Endothelial cell of umbilical vein (primary cell): ENCODE results near the gene COX7A2. TPM values are rescaled to one million over a fixed set of nuclear protein-coding genes. Genes with fewer than 3 reads are reported as not detected.
A peak's percentile ranks its signal among the peaks of the same experiment; 100 is the strongest.

Source experiments
- BruUV-seq: library from RNA; stranded (reverse); fragments of 400-500 nt; replicated peaks from 2 replicates; lab custom pipeline; 2021; lab: Mats Ljungman, UMichigan
- CTCF ChIA-PET: fragments of 300-600, 350-600 bp; sonication (Branson Sonifier 250); formaldehyde crosslinking; loops from one replicate; lab custom pipeline; 2021; ENCODE audit warnings: antibody characterized with exemption, inconsistent platforms; lab: Charles Lee
- POLR2A ChIA-PET: fragments of 300-600, 350-600 bp; sonication (Branson Sonifier 250); formaldehyde crosslinking; loops from one replicate; lab custom pipeline; 2021; ENCODE audit warnings: antibody characterized with exemption, inconsistent platforms; lab: Charles Lee
- DNase-seq: peaks from one replicate; pipeline ENCODE4 v3.0.0-alpha.2; 2011; ENCODE audit warnings: low read depth, low spot score
- FAIRE-seq: peaks from 2 replicates; lab custom pipeline; 2011; peaks lifted over from hg19 to GRCh38; lab: Jason Lieb, UNC
- H2AFZ ChIP-seq: 2 replicates; pipeline ENCODE4 v1.6.0; 2012; ENCODE audit warnings: low read depth, low read length, control low read depth, inconsistent platforms
- H3K27ac ChIP-seq: 2 replicates; pipeline ENCODE4 v1.5.1; 2011; ENCODE audit warnings: low read depth, mild to moderate bottlenecking, control low read depth, low read length, moderate library complexity; ENCODE audit not compliant: insufficient read depth
- H3K27me3 ChIP-seq, 2 experiments: 2 replicates each; pipeline versions ENCODE4 v1.6.0 to v1.6.1; 2011; ENCODE audit warnings: low read length in 2 of 2, mixed read lengths in 1 of 2; ENCODE audit not compliant: control insufficient read depth in 2 of 2, insufficient read depth in 2 of 2
- H3K36me3 ChIP-seq, 2 experiments: 2 replicates in 1 of 2; 3 replicates in 1 of 2; pipeline ENCODE4 v1.5.1; 2011; ENCODE audit warnings: low read length in 2 of 2, mild to moderate bottlenecking in 1 of 2, moderate library complexity in 1 of 2; ENCODE audit not compliant: control insufficient read depth in 2 of 2, insufficient read depth in 2 of 2; ENCODE audit errors: extremely low read depth in 1 of 2
- H3K4me1 ChIP-seq: 3 replicates; pipeline ENCODE4 v1.5.1; 2011; ENCODE audit warnings: mild to moderate bottlenecking, low read length; ENCODE audit not compliant: control insufficient read depth, insufficient read depth; ENCODE audit errors: extremely low read depth
- H3K4me2 ChIP-seq: 2 replicates; pipeline ENCODE4 v1.6.1; 2011; ENCODE audit warnings: low read length, control low read depth, mixed read lengths; ENCODE audit not compliant: insufficient read depth
- H3K4me3 ChIP-seq, 3 experiments: fragments of 200-600 bp in 1 of 3; sonication (generic), shearing (Covaris generic) in 1 of 3; replicated peaks in 1 of 3; 2 replicates each; pipeline ENCODE4 v1.5.1; 2011 to 2016; ENCODE audit warnings: control low read depth in 3 of 3, low read length in 3 of 3, mild to moderate bottlenecking in 2 of 3, inconsistent platforms in 1 of 3, low read depth in 1 of 3, moderate library complexity in 1 of 3; ENCODE audit not compliant: insufficient read depth in 1 of 3
- H3K79me2 ChIP-seq: 2 replicates; pipeline ENCODE4 v1.6.0; 2012; ENCODE audit warnings: low read length, inconsistent platforms; ENCODE audit not compliant: control insufficient read depth, insufficient read depth
- H3K9ac ChIP-seq: replicated peaks from 2 replicates; pipeline ENCODE3; 2011; ENCODE audit warnings: low read length, control low read depth; ENCODE audit not compliant: insufficient read depth; ENCODE audit errors: extremely low read depth
- H3K9me1 ChIP-seq: replicated peaks from 3 replicates; pipeline ENCODE4 v1.6.0; 2011; ENCODE audit warnings: mild to moderate bottlenecking, low read length; ENCODE audit not compliant: control insufficient read depth, insufficient read depth; ENCODE audit errors: extremely low read depth
- H3K9me3 ChIP-seq: replicated peaks from 2 replicates; pipeline ENCODE4 v1.5.1; 2012; ENCODE audit warnings: low read length, inconsistent platforms; ENCODE audit not compliant: control insufficient read depth, insufficient read depth
- H4K20me1 ChIP-seq: replicated peaks from 2 replicates; pipeline ENCODE3; 2011; ENCODE audit warnings: mild to moderate bottlenecking, low read length; ENCODE audit not compliant: control insufficient read depth, insufficient read depth; ENCODE audit errors: extremely low read depth
- EZH2 ChIP-seq: IDR thresholded peaks from 2 replicates; pipeline ENCODE4 v1.6.1; 2012; ENCODE audit warnings: borderline replicate concordance, low read depth, mild to moderate bottlenecking, moderate library complexity, low read length, inconsistent platforms; ENCODE audit not compliant: severe bottlenecking
- FOS ChIP-seq: IDR thresholded peaks from 2 replicates; pipeline ENCODE4 v1.6.1; 2011; ENCODE audit warnings: mild to moderate bottlenecking, low read length, moderate library complexity, borderline replicate concordance; ENCODE audit not compliant: insufficient read depth
- GATA2 ChIP-seq: IDR thresholded peaks from 2 replicates; pipeline ENCODE4 v1.7.0; 2011; ENCODE audit warnings: low read depth, mild to moderate bottlenecking, moderate library complexity, mixed read lengths, low read length; ENCODE audit not compliant: insufficient read length, insufficient read depth
- JUN ChIP-seq: IDR thresholded peaks from 2 replicates; pipeline ENCODE4 v1.6.1; 2011; ENCODE audit warnings: borderline replicate concordance, low read depth; ENCODE audit not compliant: insufficient read length, insufficient read depth
- MYC ChIP-seq: IDR thresholded peaks from one replicate; pipeline ENCODE4 v1.6.1; 2011; ENCODE audit warnings: mild to moderate bottlenecking, low read depth, low read length
- POLR2A ChIP-seq: IDR thresholded peaks from 2 replicates; pipeline ENCODE4 v1.6.1; 2012; ENCODE audit warnings: low read depth, mild to moderate bottlenecking, control low read depth, low read length
- POLR2AphosphoS5 ChIP-seq: IDR thresholded peaks from 2 replicates; pipeline ENCODE4 v1.6.1; 2012; ENCODE audit warnings: low read depth, mild to moderate bottlenecking, control low read depth, low read length, moderate library complexity; ENCODE audit not compliant: insufficient read depth
- dilution Hi-C: fragments of 300-500 bp; cut with MboI; formaldehyde crosslinking; loops from one replicate; pipeline ENCODE4 v1.15.0; 2019; ENCODE audit warnings: low sequenced_read_pairs; ENCODE audit not compliant: extremely low pct_ligation_motif_present
- intact Hi-C: fragments of 100-400 bp; cut with micrococcal nuclease; formaldehyde crosslinking; loops from one replicate; pipeline ENCODE4 v1.10.0; 2022
- polyA plus RNA-seq, 4 experiments: library from polyadenylated mRNA; depleted of rRNA in 3 of 4; stranded (reverse) in 3 of 4; unstranded in 1 of 4; fragments of >200 nt; gene quantifications; 2 replicates each; pipeline versions ENCODE4 v1.2.1 to v1.2.3, GENCODE V29; 2011 to 2012; ENCODE audit warnings: missing spikeins in 1 of 4
- total RNA-seq: library from RNA; stranded (reverse); gene quantifications from 2 replicates; pipeline ENCODE4 v1.2.3, GENCODE V29; 2021
- TF ChIP-seq, protein P1 (sequence below): IDR thresholded peaks from 2 replicates; pipeline ENCODE4 v1.6.1; 2011; ENCODE audit not compliant: insufficient read depth, insufficient read length
- TF ChIP-seq, protein P2 (sequence below), 2 donors: IDR thresholded peaks; 1 replicate in 1 of 2; 2 replicates in 1 of 2; pipeline ENCODE4 v1.5.1; 2011; ENCODE audit warnings: low read length in 2 of 2, mild to moderate bottlenecking in 2 of 2, moderate library complexity in 2 of 2, control low read depth in 1 of 2, inconsistent platforms in 1 of 2, low read depth in 1 of 2; ENCODE audit not compliant: insufficient read depth in 1 of 2; ENCODE audit errors: extremely low read depth in 1 of 2

Gene COX7A2
- total and polyA plus RNA-seq, 2 donors (not counting 3 experiments of a cell fraction or from before 2014, with no cell fraction given) = 254 to 426 TPM

DNA sequence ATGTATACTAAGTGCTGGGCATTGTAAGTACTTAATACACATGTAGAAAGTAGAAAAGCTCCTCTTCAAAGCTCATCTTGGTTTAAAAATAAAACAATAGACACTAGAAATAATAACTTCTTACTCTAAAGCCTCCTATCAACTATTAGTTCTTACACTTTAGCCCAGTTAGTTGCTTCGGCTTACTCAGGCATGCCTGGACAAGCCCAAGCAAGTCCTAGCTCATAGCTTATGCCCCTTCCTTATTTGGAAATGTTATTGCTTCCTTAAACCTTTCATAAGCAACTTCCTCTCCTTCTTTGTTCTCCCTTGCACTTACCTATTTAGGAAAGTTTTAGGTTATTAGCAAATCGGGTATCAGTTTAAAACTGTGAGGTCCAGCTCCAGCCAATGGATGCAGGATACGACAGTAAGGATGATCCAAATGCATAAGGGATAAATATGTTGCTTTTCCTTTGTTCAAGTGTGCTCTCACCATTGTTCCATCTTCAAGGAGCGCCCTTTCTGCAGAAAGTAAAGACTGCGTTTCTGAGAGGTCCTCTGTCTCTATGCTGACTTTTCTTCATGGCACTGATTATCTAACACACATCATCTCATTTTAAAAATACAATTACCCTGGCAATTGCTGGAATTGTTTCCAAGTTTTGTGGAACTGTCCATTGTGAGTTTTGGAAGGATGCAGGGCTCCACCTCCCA lies 28.7 kb upstream of the COX7A2 start:
- Histone ChIP-seq H3K36me3 (peaks cover 0 to 6% of the 10 kb centered on the region in 2 experiments), H4K20me1 (no peaks in the 10 kb centered on the region), H2AFZ (no peak overlapping the region), H3K4me3 (no peak overlapping the region), H3K27me3 (no peaks in the 10 kb centered on the region), H3K9ac (no peak overlapping the region), H3K9me3 (peaks cover 2% of the 10 kb centered on the region), H3K4me2 (no peak overlapping the region), H3K9me1 (no peaks in the 10 kb centered on the region), H3K79me2 (peaks cover 86% of the 10 kb centered on the region), H3K4me1 (peaks cover 29% of the 10 kb centered on the region), H3K27ac (no peak overlapping the region)
- dilution Hi-C loops = no loop called here
- ChIA-PET POLR2A (no interaction called here), CTCF (interaction anchor here (1.0 kb wide), 1 partner anchor 274 kb away, joined by 3 read pairs; no protein-coding TSS in a partner anchor)
- TF ChIP-seq, protein P1, sequence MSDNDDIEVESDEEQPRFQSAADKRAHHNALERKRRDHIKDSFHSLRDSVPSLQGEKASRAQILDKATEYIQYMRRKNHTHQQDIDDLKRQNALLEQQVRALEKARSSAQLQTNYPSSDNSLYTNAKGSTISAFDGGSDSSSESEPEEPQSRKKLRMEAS = no peak
- no peak for TF ChIP-seq GATA2
- no peak for TF ChIP-seq POLR2A
- TF ChIP-seq, protein P2, sequence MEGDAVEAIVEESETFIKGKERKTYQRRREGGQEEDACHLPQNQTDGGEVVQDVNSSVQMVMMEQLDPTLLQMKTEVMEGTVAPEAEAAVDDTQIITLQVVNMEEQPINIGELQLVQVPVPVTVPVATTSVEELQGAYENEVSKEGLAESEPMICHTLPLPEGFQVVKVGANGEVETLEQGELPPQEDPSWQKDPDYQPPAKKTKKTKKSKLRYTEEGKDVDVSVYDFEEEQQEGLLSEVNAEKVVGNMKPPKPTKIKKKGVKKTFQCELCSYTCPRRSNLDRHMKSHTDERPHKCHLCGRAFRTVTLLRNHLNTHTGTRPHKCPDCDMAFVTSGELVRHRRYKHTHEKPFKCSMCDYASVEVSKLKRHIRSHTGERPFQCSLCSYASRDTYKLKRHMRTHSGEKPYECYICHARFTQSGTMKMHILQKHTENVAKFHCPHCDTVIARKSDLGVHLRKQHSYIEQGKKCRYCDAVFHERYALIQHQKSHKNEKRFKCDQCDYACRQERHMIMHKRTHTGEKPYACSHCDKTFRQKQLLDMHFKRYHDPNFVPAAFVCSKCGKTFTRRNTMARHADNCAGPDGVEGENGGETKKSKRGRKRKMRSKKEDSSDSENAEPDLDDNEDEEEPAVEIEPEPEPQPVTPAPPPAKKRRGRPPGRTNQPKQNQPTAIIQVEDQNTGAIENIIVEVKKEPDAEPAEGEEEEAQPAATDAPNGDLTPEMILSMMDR (IDR thresholded peaks at IDR 0.05; ENCODE audit: extremely low read depth in 1 of 2, insufficient read depth in 1 of 2, low read depth in 1 of 2, low read length in 2 of 2) = no peak
- no peak for TF ChIP-seq FOS
- TF ChIP-seq MYC = no peak
- TF ChIP-seq POLR2AphosphoS5 = no peak
- TF ChIP-seq EZH2 = no peak
- no peak for TF ChIP-seq JUN
- FAIRE-seq (no peak), DNase-seq (peak; percentile 63)
- intact Hi-C loops = no loop called here
- BruUV-seq = no TSS peak
